Measurements from ENCODE around the gene HGF. TPM values are rescaled to one million over a fixed set of nuclear protein-coding genes. Genes with fewer than 3 reads are reported as not detected.

HGF gene
- total RNA-seq, 2 experiments from 2014 or later, result not detected

- Mint-ChIP-seq H3K36me3 (ENCODE audit: low read depth) (no peaks in the 10 kb centered on the region), H3K4me1 (ENCODE audit: low read depth) (no peaks in the 10 kb centered on the region), H3K27ac (no peak overlapping the region), H3K27me3 (no peaks in the 10 kb centered on the region), H3K4me3 (no peak overlapping the region), H3K9me3 (no peaks in the 10 kb centered on the region)
- no peak for DNase-seq
- no peak overlapping the region for H3K4me3 ChIP-seq (ENCODE audit: low read length)
- H3K9me3 ChIP-seq (ENCODE audit: control insufficient read depth in 1 of 2, insufficient read depth in 1 of 2, low read length in 2 of 2), result no peaks in the 10 kb centered on the region
- ChIA-PET CTCF (no interaction called here), POLR2A (no interaction called here)
- no peaks in the 10 kb centered on the region for H3K27me3 ChIP-seq (ENCODE audit: control insufficient read depth in 1 of 2, insufficient read depth in 2 of 2, low read length in 2 of 2)
- no peaks in the 10 kb centered on the region for H3K36me3 ChIP-seq (ENCODE audit: insufficient read depth, low read length)
- no peak for TF ChIP-seq CTCF (IDR thresholded peaks at IDR 0.05)
- H3K27ac ChIP-seq (ENCODE audit: low read depth in 1 of 2, low read length in 2 of 2), result no peak overlapping the region
- no peaks in the 10 kb centered on the region for H3K4me1 ChIP-seq (ENCODE audit: insufficient read depth, low read length)
- intact Hi-C loops (cut with DNase I, micrococcal nuclease), result no loop called here
- ATAC-seq (ENCODE audit: poor library complexity), result no peak
These were observed 19.7 kb upstream of the HGF start for GRCh38 chr7:81789406-81790119.

GRCh38 chr7:81788246-81788645 lies 18.4 kb upstream of the HGF start:
- Mint-ChIP-seq H3K9me3 (no peaks in the 10 kb centered on the region), H3K27me3 (no peaks in the 10 kb centered on the region), H3K4me1 (ENCODE audit: low read depth) (no peaks in the 10 kb centered on the region), H3K27ac (no peak overlapping the region), H3K4me3 (no peak overlapping the region), H3K36me3 (ENCODE audit: low read depth) (no peaks in the 10 kb centered on the region)
- TF ChIP-seq CTCF (IDR thresholded peaks at IDR 0.05), result no peak
- Histone ChIP-seq H3K9me3 (ENCODE audit: control insufficient read depth in 1 of 2, insufficient read depth in 1 of 2, low read length in 2 of 2) (no peaks in the 10 kb centered on the region), H3K36me3 (ENCODE audit: insufficient read depth, low read length) (no peaks in the 10 kb centered on the region), H3K27me3 (ENCODE audit: control insufficient read depth in 1 of 2, insufficient read depth in 2 of 2, low read length in 2 of 2) (no peaks in the 10 kb centered on the region), H3K27ac (ENCODE audit: low read depth in 1 of 2, low read length in 2 of 2) (no peak overlapping the region), H3K4me3 (ENCODE audit: low read length) (no peak overlapping the region), H3K4me1 (ENCODE audit: insufficient read depth, low read length) (no peaks in the 10 kb centered on the region)
- intact Hi-C loops (cut with DNase I, micrococcal nuclease), result no loop called here
- DNase-seq (no peak), ATAC-seq (ENCODE audit: poor library complexity) (no peak)
- POLR2A ChIA-PET, result no interaction called here
- CTCF ChIA-PET, result no interaction called here

GRCh38 chr7:81783818-81784217 lies 14.0 kb upstream of the HGF start:
- no peaks in the 10 kb centered on the region for H3K4me1 Mint-ChIP-seq (ENCODE audit: low read depth)
- H3K27me3 ChIP-seq (ENCODE audit: control insufficient read depth in 1 of 2, insufficient read depth in 2 of 2, low read length in 2 of 2), result no peaks in the 10 kb centered on the region
- TF ChIP-seq CTCF (IDR thresholded peaks at IDR 0.05), result no peak
- ATAC-seq (ENCODE audit: poor library complexity) (no peak), DNase-seq (no peak)
- H3K27me3 Mint-ChIP-seq, result no peaks in the 10 kb centered on the region
- intact Hi-C loops (cut with DNase I, micrococcal nuclease), result no loop called here
- CTCF ChIA-PET, result no interaction called here
- no peaks in the 10 kb centered on the region for H3K9me3 ChIP-seq (ENCODE audit: control insufficient read depth in 1 of 2, insufficient read depth in 1 of 2, low read length in 2 of 2)
- no peaks in the 10 kb centered on the region for H3K36me3 ChIP-seq (ENCODE audit: insufficient read depth, low read length)
- H3K4me3 ChIP-seq (ENCODE audit: low read length), result no peak overlapping the region
- no peaks in the 10 kb centered on the region for H3K36me3 Mint-ChIP-seq (ENCODE audit: low read depth)
- H3K4me1 ChIP-seq (ENCODE audit: insufficient read depth, low read length), result no peaks in the 10 kb centered on the region
- no peak overlapping the region for H3K27ac Mint-ChIP-seq
- H3K4me3 Mint-ChIP-seq, result no peak overlapping the region
- no peaks in the 10 kb centered on the region for H3K9me3 Mint-ChIP-seq
- no peak overlapping the region for H3K27ac ChIP-seq (ENCODE audit: low read depth in 1 of 2, low read length in 2 of 2)
- POLR2A ChIA-PET, result no interaction called here
